Measurements from ENCODE around the gene CPEB4.

Gene CPEB4

DNA sequence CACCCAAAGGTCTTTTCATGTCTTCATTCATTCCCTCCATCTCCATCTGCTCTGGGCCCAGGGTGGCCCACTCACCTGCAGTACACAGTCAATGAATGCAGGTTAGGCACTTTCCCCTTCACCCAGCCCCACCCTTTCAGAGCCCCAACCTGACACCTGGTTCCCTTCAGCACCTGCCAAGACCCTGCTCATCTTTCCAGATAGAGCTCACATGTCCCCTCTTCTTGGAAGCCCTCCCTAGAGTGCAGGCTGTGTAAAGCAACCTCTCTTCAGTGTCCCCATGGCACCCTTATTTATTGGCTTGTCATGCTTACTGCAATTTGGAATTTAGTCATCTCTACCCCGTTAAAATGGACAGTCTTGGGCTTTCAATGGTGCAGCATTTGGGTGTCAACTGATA, 13.0 kb upstream of the CPEB4 start:
- no peak for TF ChIP-seq REST (IDR thresholded peaks at IDR 0.05; ENCODE audit: insufficient read depth in 1 of 2, low read depth in 2 of 2, low read length in 2 of 2)
- no peak for TF ChIP-seq TAF1 (IDR thresholded peaks at IDR 0.05; ENCODE audit: borderline replicate concordance, insufficient read depth, low read length)
- TF ChIP-seq SIN3A (IDR thresholded peaks at IDR 0.05; ENCODE audit: borderline replicate concordance, insufficient read depth, low read length): no peak
- no peak for TF ChIP-seq FOXP2 (optimal IDR thresholded peaks at IDR 0.05; ENCODE audit: borderline replicate concordance, extremely low read depth, extremely low read length, insufficient read depth)
- TF ChIP-seq POLR2AphosphoS5 (IDR thresholded peaks at IDR 0.05; ENCODE audit: low read depth, low read length): no peak

GRCh38 chr5:173878224-173878967, 9.8 kb upstream of the CPEB4 start:
- TF ChIP-seq SIN3A (IDR thresholded peaks at IDR 0.05; ENCODE audit: borderline replicate concordance, insufficient read depth, low read length) (no peak), FOXP2 (optimal IDR thresholded peaks at IDR 0.05; ENCODE audit: borderline replicate concordance, extremely low read depth, extremely low read length, insufficient read depth) (no peak), REST (IDR thresholded peaks at IDR 0.05; ENCODE audit: insufficient read depth in 1 of 2, low read depth in 2 of 2, low read length in 2 of 2) (no peak), POLR2AphosphoS5 (IDR thresholded peaks at IDR 0.05; ENCODE audit: low read depth, low read length) (no peak), TAF1 (IDR thresholded peaks at IDR 0.05; ENCODE audit: borderline replicate concordance, insufficient read depth, low read length) (no peak)

DNA sequence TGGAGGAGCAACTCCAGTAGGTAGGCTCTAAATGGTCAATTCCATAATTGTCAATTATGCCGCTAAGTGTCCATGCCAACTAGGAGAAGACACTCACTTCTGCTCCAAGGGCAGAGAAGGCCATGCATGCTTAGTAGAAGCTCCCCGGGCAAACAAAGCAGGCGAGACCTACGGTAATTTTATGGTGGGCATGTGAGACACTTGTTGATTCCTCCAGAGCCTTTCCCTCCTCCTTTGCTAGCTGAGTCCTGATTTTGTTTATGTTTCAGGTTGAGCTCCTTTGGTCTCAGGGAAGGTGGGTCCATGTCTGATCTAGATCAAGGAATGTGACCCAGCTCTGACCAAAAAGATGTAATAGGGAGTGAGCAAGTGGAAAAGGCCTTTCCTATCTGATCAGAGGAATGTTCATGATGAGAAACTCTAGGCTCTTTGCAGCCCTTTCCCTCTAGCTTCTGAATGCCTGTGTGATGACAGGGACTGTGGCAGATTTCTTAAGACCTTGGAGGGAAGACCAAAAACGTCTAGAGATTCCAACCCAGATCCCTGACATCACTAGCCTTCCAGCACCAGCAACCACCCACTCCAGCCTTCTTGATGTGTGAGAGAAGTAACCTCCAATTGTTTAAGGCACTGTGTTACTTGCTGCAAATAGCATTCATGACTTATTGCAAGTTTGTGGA, 7.7 kb upstream of the CPEB4 start:
- TF ChIP-seq FOXP2 (optimal IDR thresholded peaks at IDR 0.05; ENCODE audit: borderline replicate concordance, extremely low read depth, extremely low read length, insufficient read depth): no peak

DNA sequence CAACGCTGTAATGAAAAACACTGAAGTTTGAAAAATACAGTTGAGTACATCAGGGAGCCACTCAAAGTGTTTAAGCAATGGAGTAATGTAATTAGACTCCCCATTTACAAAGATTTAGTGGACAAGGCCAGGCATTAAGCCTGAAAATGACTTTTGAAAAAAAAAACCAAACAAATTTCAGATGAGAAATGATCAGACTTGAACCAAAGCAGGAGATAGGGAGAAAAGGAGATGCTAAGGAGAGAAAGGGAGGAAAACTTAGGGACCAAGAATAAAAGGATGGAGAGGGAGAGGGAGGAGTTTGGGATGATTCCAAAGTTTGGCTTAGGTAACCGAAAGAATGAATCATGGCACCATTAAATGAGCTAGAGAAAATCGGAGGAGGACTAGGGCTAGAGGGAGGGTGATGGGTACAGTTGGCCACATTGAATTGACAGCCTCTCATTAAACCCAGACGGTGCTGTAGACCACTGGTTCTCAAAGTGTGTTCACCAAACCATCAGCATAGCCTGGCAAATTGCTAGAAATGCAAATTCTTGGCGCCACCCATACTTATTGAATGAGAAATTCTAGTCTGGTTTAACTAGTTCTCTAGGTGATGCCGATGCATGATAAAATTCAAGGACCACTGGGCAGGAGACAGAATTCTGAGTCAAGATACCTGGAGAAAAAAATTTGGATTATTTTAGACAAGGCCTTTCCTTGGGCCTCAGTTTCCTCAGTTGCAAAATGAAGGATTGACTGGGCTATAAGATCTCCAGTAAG, 6.2 kb upstream of the CPEB4 start:
- no peak for TF ChIP-seq REST (IDR thresholded peaks at IDR 0.05; ENCODE audit: insufficient read depth in 1 of 2, low read depth in 2 of 2, low read length in 2 of 2)
- TF ChIP-seq TAF1 (IDR thresholded peaks at IDR 0.05; ENCODE audit: borderline replicate concordance, insufficient read depth, low read length): no peak
- no peak for TF ChIP-seq SIN3A (IDR thresholded peaks at IDR 0.05; ENCODE audit: borderline replicate concordance, insufficient read depth, low read length)
- TF ChIP-seq POLR2AphosphoS5 (IDR thresholded peaks at IDR 0.05; ENCODE audit: low read depth, low read length): no peak
- no peak for TF ChIP-seq FOXP2 (optimal IDR thresholded peaks at IDR 0.05; ENCODE audit: borderline replicate concordance, extremely low read depth, extremely low read length, insufficient read depth)

DNA sequence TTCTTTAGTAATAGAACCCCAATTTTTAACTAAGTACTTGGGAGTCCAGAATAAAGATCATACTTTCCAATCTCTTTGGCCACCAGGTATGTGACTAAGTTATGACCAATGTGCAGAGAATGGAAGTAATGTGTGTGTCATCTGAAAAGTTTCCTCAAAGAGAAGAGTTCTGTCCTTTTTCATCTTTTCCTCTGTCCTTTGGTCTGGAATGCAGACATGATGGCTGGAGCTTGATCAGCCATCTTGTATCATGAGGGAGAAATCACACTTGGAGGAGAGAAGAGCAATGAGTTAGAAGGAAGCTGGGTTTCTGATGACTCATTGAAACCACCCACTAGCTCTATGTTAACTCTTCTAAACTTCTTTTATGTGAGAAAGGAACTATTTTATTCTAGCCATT, 5.5 kb upstream of the CPEB4 start:
- no peak for TF ChIP-seq REST (IDR thresholded peaks at IDR 0.05; ENCODE audit: insufficient read depth in 1 of 2, low read depth in 2 of 2, low read length in 2 of 2)
- TF ChIP-seq SIN3A (IDR thresholded peaks at IDR 0.05; ENCODE audit: borderline replicate concordance, insufficient read depth, low read length): no peak
- no peak for TF ChIP-seq POLR2AphosphoS5 (IDR thresholded peaks at IDR 0.05; ENCODE audit: low read depth, low read length)
- no peak for TF ChIP-seq TAF1 (IDR thresholded peaks at IDR 0.05; ENCODE audit: borderline replicate concordance, insufficient read depth, low read length)
- no peak for TF ChIP-seq FOXP2 (optimal IDR thresholded peaks at IDR 0.05; ENCODE audit: borderline replicate concordance, extremely low read depth, extremely low read length, insufficient read depth)

Data from PFSK-1 (cell line).